ENCODE measurements around the gene TOP2A.

DNA sequence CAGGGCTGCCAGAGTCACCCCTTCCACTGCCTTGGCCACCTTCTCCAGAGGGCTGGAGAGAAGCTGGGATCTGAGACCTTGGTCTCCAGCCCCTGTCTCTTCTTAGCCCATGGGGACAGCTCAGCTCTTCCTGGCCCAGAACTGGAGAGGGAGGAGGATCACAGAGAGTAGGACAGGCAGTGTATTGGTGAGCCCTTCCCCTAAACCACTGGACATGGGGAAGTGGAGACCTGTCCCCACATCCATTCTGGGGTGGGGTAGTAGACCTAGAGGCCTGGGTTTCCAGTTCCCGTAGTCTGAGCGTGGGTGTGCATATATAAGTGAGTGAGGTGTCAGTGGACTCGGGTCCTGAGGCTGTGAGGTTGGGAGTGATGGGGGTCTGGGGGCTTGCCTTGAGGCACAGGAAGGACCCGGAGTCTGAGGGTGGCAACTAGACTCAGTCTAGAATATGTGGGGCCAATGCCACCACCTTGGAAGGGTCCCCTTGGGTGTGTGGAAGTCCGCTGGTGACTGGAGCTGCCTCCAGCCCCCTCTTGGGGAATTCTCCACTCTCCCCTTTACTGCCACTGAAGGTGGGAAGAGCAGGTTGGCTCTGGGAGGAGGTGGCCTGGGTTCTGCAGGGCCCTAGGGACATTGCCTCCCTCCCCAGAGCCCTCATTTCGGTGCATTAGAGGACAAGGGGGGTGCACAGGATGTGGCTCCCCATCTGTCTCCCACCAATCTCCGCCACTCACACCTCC lies 73.1 kb downstream of the TOP2A start:
- TF ChIP-seq CTCF (IDR thresholded peaks at IDR 0.05): no peak
- no peak for TF ChIP-seq POLR2A (IDR thresholded peaks at IDR 0.05)
